CD4-positive, alpha-beta T cell treated with Interleukin-15 for 4 hours (primary cell): ENCODE measurements around the gene PDE1A.

Source experiments
- DNase-seq: peaks from one replicate; pipeline ENCODE4 v3.0.0-alpha.2; 2020; ENCODE audit warnings: low spot score

PDE1A gene

DNA sequence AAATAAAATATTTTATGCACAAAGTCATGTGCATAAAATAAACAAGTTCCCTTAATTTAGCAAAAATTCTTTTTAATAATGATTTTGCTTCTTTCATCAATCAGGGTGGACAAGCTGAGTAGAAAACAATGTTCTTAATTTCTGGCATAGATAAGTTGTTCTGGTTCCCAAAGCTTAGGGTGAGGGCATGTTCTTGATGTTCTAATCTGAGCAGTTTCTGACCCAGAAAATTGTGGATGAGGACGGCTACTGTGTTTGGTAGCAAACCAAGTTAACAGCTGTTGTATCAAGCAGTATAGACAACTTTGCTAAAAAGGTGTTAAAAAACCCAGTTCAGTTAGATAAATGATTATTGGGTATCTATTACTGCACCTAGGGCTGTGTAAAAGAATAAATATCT lies 158.9 kb downstream of the PDE1A start:
- DNase-seq, result no peak

DNA sequence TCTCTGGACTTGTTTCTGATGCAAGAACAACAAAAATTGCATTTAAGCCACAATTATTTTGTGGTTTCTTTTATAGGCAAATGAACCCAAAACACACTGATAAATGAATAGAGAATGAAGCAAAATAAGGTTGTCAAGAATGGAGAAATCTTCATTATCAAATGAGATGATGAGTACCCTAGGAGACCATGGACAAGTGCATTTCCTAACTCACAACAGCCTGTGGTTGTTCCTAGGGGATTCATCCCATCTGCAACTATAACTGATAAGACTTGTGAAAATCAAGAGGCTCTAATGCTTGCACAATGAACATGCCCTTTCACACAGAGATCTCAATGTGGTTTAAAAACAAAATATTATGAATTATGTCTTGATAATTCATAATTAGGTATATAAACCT lies 159.9 kb downstream of the PDE1A start:
- no peak for DNase-seq

DNA sequence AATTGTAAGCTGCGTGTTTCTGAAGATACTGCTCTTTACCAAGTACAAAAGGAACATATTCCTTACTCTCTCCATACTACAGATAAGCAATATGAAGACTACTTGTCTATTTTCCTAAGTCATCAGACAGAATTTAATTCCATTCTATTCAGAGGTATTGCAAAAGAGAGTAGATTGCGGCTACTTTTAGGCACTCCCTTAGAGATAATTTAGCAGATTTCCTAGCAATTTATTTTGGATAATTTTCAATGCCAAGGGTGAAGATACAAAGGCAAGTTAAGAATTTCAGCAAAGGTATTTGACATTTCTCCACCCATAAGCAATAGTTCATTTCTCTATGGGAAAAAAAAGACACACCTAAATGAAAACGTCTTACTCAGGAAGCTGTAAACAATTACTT lies 161.1 kb downstream of the PDE1A start:
- no peak for DNase-seq

DNA sequence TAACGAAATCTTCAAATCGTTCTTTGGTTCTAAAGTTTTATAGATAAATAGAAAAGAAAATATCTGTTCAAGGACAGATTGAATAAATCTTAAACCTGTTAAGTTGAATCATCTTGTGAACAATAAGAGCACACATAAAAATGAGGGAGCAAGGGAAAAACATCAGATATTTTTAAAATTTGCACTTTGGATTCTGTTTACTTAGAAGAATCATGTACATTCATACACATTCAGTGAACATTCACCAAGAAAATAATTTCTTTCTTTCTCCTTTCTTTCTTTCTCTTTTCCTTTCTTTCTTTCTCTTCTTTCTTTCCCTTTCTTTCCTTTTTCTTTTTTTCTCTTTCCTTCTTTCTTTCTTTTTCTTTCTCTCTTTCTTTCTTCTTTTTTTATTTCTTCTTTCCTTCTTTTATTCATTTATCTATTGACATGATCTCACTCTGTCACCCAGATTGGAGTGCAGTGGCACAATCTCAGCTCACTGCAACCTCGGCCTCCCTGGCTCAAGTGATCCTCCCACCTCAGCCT lies 164.9 kb downstream of the PDE1A start:
- DNase-seq, result no peak

DNA sequence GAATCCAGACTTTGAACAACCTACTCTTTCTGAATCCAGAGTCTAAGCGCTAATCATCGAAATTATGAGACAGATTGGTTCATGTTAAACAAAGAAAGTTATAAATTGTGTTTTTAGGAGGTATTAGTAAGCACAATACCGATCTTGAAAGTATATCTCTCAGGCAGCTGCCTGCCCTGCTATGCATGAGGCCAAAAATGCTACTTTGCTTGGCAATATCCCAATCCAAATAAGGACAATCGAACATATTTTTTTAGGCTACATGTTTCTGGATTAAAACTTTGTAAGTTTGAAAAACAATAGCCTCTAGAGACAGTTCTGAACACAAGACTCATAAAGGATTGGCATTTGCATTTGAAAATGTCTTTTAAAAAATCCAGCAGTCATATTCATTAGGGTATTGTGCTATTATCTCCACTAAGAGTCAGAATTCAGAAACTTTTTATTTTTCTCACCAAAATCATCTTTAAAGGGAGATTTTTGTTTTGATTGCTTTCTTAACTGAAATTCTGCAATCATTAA lies 167.1 kb downstream of the PDE1A start:
- DNase-seq, result no peak

DNA sequence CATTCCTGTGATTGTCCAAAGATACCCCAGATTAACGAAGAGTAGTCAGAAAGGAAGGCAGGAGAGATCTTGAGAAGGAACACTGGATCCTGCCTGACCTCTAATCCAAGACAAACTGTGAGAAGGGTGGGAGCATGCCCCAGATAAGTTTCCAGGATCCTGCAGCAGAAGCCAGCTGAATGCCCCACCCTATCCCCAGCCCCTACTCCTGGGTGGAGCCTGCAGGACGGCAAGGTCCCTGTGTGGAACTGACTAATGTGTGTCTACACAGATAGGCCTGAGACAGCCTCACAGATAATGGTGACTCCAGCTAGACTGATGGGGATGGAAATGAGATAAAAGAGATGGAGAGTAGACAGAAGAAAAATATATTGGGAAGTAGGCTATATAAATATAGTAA lies 174.3 kb downstream of the PDE1A start:
- no peak for DNase-seq

DNA sequence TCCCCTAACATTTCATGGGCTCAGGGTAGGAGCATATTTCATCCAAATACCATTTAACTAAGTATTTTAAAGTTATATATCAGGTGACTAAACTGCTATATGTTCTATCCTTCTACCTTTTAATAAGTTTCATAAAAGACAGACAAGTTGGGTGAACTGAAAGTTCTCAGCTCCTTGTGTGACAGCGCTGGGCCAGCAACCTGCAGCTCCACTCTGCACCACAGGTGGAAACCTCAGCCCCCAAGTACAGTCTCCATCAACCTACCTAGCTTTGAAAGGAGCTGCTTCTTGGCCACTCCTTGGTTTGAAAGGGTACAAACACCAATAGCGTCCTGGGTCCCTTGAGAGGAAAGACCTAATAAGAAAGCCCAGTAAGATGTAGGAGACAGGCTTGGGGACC lies 177.9 kb downstream of the PDE1A start:
- DNase-seq, result no peak

DNA sequence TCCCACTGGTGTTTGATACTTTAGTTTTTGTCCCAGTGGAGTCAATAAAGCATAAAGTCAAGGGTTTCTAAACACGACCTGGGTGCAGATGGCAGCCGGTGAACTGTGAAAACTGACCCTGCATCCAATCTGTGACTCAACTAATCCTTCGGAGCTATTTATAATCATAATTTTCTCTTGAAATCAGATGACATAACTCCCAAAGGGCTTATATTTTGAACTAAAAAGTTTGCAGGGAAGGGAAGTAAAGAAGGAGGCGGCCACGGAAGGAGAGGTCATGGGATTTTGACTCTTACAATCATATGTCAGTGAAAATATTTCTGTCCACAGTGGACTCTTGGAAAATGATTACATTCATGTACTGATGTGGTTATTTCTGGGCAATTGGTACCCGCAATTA lies 178.5 kb downstream of the PDE1A start:
- DNase-seq, result no peak

DNA sequence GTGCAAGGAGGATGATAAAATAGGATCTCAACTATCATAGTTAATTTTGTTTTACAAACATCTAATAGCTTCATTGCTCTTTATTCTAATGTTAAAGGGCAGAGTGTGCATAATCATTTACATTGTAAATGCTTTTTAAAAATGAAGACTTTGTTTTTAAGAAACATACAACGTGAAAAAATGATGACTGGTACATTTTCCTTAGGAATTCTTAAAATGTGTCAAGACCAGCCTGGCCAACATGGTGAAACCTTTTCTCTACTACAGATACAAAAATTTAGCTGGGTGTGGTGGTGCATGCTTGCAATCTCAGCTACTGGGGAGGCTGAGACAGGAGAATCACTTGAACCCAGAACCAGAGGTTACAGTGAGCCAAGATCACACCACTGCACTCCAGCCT lies 179.0 kb downstream of the PDE1A start:
- no peak for DNase-seq

DNA sequence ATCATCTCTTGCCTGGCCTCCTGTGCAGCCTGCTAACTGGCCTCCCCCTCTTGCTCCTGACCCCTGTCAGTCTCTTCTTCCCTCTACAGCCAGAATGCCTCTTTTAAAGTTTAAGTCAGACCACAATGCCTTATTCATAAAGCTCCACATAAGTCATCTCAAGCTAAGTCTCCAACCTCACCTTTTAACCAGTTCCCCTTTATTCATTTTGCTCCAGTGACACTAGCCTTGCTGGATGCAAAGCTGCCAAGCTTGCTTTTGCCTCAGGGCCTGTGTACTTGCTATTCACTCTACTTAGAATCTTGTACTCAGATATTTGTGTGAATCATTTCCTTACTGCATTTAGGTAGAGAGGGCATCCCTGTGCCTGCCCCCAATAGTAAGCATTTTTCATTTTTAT lies 180.9 kb downstream of the PDE1A start:
- no peak for DNase-seq

DNA sequence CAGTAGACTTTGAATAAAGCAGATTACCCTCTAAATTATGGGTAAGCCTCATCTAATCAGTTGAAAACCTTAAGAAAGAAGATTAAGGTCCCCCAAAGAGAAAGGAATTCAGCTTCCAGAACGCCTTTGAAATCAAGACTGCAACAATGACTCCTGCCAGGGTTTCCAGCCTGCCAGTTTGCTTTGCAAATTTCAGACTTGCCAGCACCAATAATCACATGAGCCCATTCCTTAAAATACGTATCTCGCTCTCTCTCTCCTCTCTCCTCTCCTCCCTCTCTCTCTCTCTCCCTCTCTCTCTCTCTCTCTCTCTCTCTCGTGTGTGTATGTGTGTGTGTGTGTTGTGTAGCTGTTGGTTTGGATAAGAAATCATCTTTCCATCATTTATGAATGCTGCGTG lies 184.2 kb downstream of the PDE1A start:
- DNase-seq, result no peak

DNA sequence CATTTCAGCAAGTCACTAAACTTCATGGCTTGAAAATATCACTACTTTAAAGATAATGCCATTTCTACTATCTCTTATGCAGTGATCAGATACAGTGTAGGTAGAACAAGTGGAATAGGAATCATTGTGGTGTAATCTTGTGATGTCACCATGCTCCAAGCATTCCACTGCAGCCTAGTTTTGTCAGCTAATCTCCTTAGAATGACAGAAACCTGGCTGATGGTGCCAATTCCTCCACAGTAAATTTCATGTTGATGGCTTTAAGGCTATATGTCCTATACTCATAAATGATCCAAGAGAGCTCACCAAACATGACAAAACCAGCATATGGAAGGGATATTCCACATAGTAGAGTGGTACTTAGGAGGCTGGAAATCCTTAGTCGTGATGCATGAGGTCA lies 184.9 kb downstream of the PDE1A start:
- DNase-seq, result no peak

DNA sequence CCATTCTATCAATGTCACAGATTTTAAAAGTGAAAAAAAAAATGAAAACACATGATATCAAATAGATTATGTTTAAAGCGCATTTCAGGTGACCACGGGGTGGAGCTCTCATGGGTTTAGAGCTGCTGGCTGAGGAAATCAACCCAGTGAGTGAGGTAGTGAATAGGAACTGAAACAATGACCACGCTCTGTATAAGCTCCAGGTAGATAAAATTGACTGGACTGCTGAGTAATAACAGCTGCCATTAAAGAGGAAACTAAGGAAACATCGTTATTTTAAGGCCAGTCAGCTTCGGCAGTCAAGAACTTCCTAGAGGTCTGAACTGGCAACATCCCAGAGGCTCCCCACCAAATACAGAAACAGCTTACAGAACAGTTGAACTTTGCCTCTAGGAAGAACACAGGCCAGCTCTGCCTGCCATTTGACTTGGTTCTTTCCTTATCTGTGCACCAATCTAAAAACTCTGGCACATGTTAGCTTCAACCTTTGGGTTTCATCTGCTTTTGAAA lies 185.9 kb downstream of the PDE1A start:
- DNase-seq, result no peak

DNA sequence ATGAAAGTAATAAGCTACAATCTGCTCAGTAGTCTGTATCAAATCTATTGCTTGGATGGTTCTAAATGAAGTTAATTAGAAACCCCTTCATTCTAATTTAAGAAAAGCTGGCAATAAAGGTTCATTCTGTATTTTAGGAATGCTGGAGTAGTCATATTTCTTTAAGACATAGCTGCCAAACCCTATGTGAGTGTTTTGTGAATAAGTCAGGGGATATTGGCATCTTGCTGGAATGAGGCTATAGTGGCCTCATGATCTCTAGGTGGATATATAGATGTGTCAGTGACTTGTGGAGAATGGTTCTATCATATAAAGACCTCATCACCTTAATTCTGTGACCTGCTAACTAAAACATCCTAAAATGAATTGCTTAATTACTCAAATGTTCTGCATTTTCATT lies 196.3 kb downstream of the PDE1A start:
- DNase-seq, result no peak

DNA sequence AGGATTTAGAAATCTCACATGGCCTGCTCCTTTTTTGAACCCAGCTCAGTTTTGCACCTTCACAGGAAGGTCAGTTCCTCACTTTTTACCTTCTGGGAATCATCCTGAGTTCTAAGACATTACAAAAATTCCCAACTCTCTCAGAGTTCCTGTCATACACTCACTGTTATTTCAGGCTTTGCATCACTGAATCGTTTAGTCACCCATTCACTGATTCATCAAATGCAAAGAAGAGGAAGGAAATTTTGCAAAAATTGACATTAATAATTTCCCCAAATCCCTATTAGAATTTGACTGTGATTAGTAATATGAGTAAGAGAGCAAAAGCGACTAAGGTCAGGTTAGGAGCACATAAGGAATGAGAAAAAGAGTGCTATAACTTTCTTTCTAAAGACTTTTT lies 197.5 kb downstream of the PDE1A start:
- DNase-seq, result no peak

DNA sequence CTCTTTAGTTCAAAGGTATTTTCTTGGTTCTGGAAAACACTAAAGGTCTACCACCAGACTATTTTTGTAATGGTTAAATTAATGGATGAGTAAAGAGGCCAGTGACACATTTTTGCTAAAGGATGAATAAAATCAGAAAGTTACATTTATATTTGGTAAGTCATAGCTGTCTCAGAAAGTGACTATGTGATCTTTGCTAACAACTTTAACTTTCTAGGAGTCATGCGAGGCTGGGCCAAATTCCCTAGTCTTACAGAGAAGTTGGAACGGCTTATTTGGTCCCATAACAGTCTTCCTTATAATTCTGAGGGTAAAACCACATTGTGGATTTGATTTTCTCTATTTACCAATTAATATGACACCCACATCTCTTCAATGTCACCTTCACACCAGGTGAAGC lies 198.1 kb downstream of the PDE1A start:
- no peak for DNase-seq

DNA sequence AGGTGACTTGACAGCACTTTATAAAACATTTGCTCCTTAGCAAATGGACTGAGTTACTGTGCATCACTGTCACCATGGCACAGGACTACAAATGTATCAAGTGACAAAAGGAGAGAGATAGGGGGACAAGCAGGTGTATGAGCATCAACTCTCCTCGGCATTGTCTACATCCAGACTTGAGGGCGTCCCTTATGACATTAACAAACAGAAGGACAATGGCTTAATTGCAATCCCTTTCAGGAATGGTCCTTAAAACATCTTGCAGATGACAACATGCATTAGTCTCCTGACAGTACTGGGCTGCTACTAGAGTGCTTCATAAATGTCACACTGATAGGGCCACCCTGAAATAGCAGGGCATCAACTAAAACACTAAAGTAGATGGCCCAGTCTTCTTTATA lies 198.8 kb downstream of the PDE1A start:
- DNase-seq, result no peak

DNA sequence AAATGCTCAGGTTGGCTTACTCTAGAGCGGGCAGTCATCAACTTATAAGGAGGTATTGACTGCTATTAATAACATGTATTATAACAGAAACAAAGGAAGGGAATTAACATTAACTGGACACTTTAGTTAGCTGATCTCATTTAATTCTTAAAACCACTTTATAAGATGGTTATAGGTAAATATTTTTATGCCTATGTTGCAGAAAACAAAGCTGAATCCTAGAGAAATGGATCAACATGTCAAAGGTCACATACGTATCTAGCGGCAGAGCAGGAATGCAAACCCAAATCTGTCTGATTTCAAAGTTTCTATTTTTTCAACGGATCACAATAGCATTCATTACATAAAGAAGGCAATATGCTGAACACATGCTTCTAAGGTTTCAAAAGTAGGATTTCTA lies 200.0 kb downstream of the PDE1A start:
- DNase-seq, result no peak

DNA sequence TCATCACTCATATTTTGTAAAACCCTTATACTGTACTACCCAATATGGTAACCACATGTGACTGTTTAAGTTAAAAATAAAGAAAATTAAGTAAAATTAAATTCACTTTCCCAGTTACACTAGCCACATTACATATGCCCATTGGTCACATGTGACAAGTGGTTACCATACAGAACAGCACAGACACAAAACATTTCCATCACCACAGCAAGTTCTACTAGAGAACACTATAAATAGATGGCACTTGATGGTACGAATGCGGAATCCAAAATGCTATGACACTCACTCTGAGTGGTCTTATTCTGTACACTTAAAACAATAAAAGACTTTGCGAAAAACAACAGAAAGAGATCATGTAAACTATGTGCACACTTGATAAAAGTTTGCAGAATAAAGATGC lies 202.2 kb downstream of the PDE1A start:
- no peak for DNase-seq

DNA sequence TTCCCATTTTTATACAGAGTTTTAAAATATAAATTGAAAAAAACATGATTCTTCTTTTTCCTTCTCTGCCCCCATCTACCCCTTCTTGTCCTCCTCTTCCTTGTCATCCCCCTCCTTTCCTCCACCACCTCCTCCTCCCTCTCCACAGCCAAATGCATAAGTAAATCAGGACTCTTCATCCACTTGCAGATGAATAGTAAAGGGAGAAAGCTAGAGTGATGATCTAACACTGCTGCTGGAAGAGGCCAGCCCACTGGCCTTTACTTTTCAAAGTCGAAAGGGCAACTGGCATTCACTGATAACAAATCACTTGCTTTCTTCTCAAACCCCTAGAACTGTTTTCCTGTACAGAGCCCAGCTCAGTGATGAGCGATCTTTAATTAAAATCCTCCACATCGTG lies 205.8 kb downstream of the PDE1A start:
- DNase-seq, result no peak

DNA sequence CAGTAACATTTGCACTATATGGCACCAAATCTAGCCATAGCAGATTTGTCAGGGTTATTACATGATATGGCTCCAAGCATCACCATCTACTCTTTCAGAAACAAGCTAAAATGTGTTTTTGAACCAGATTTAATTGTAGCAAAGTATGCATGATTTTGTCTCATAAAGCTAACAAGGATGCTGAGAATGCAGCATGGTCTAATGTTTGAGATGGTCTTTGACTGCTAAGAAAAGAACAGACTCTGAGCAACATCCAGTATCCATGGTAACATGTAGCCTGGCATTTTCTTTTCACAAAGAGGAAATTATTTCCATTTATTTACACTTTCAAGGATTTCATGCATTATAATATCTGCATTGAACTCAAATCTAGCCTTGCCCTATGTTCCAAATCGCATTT lies 206.5 kb downstream of the PDE1A start:
- no peak for DNase-seq

DNA sequence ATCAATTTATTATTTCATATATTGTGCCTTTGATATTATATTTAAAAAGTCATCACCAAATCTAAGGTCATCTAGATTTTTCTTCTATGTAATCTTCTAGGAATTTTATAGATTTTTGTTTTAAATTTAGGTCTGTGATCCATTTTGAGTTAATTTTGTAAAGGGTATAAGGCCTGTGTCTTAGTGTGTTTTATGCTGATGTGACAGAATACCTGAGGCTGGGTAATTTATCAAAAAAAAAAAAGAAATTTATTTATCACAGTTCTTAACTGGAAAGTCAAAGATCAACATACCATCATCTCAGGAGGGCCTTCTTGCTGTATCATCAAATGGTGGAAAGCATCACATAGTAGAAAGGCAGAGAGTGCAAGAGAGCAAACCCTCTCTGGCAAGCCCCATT lies 216.2 kb downstream of the PDE1A start:
- no peak for DNase-seq

DNA sequence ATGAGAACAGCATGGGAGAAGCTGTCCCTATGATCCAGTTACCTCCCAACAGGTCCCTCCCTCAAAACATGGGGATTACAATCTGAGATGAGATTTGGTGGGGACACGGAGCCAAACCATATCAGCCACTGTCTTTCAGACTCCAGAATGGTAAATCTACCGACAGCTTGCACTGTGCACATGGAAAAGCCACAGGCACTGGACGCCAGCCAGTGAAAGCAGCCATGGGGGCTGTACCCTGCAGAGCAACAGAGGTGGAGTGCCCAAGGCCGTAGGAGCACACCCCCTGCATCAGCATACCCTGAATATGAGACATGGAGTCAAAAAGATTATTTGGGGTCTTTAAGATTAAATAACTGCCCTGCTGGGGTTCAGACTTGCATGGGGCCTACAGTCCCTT lies 218.4 kb downstream of the PDE1A start:
- no peak for DNase-seq

DNA sequence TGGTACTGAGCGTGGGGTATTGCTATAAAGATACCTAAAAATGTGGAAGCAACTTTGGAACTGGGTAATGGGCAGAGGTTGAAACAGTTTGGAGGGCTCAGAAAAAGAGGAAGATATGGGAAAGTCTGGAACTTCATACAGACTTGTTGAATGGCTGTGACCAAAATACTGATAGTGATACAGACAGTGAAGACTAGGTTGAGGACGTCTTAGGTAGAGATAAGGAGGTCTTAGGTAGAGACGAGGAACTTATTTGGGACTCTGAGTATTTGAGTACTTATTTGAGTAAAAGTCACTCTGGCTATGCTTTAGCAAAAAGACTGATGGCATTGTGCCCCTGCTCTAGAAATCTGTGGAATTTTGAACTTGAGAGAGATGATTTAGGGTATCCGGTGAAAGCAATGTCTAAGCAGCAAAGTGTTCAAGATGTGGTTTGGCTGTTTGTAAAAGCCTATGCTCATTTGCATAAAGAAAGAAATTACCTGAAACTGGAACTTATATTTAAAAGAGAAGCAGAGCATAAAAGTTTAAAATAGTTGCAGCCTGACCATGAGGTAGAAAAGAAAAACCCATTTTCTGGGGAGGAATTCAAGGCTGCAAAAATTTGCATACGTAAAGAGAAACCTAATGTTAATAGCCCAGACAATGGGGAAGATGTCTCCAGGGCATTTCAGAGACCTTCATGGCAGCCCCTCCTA lies 219.6 kb downstream of the PDE1A start:
- DNase-seq, result no peak
